OCI-LY7 (cell line): Measurements from ENCODE around the gene MUSK. TPM values are rescaled to one million over a fixed set of nuclear protein-coding genes. Genes with fewer than 3 reads are reported as not detected.
A peak's percentile ranks its signal among the peaks of the same experiment; 100 is the strongest.

Source experiments
- Bru-seq: library from RNA; stranded (reverse); fragments of 400-500 nt; gene quantifications from one replicate; lab custom pipeline; 2021; lab: Mats Ljungman, UMichigan
- BruChase-seq, 2 experiments: library from RNA; stranded (reverse); fragments of 400-500 nt; gene quantifications; one replicate each; lab custom pipeline; 2021; lab: Mats Ljungman, UMichigan
- BruUV-seq: library from RNA; stranded (reverse); fragments of 400-500 nt; replicated peaks from 2 replicates; lab custom pipeline; 2021; lab: Mats Ljungman, UMichigan
- CTCF ChIA-PET: fragments of 300-600 bp; sonication (Branson Sonifier 250); formaldehyde crosslinking; loops from one replicate; lab custom pipeline; 2022; ENCODE audit warnings: antibody characterized with exemption; ENCODE audit not compliant: unreplicated experiment; lab: Charles Lee
- POLR2A ChIA-PET: fragments of 300-600 bp; sonication (Branson Sonifier 250); formaldehyde crosslinking; loops from one replicate; lab custom pipeline; 2022; ENCODE audit warnings: antibody characterized with exemption; lab: Charles Lee
- DNase-seq: peaks from one replicate; pipeline ENCODE4 v3.0.0-alpha.2; 2015; ENCODE audit warnings: low spot score
- H2AFZ ChIP-seq: fragments of 200-600 bp; sonication (generic), shearing (Covaris generic); 2 replicates; pipeline ENCODE4 v1.6.1; 2014; ENCODE audit warnings: mild to moderate bottlenecking, antibody characterized with exemption, low read length, moderate library complexity
- H3K27ac ChIP-seq: fragments of 200-600 bp; sonication (generic); 2 replicates; pipeline ENCODE4 v1.5.1; 2014; ENCODE audit warnings: mixed run types, low read depth, mild to moderate bottlenecking, moderate library complexity, low read length, inconsistent platforms; ENCODE audit not compliant: poor library complexity, severe bottlenecking
- H3K36me3 ChIP-seq: fragments of 200-600 bp; sonication (generic); 2 replicates; pipeline ENCODE4 v1.6.1; 2014; ENCODE audit warnings: mild to moderate bottlenecking, antibody characterized with exemption, low read length, moderate library complexity, mixed read lengths; ENCODE audit not compliant: insufficient read depth
- H3K4me1 ChIP-seq: fragments of 200-600 bp; sonication (generic); 2 replicates; pipeline ENCODE4 v1.5.1; 2014; ENCODE audit warnings: mild to moderate bottlenecking, low read length; ENCODE audit not compliant: insufficient read depth, poor library complexity, severe bottlenecking
- H3K4me2 ChIP-seq: fragments of 200-600 bp; sonication (generic); 2 replicates; pipeline ENCODE4 v1.6.1; 2014; ENCODE audit warnings: mild to moderate bottlenecking, low read length
- H3K4me3 ChIP-seq: fragments of 200-600 bp; sonication (generic); 2 replicates; pipeline ENCODE4 v1.5.1; 2014; ENCODE audit warnings: mild to moderate bottlenecking, low read depth, low read length; ENCODE audit not compliant: poor library complexity, severe bottlenecking
- H3K79me2 ChIP-seq: fragments of 200-600 bp; sonication (generic); 2 replicates; pipeline ENCODE4 v1.6.1; 2016; ENCODE audit warnings: low read depth, mild to moderate bottlenecking, low read length, moderate library complexity, mixed read lengths; ENCODE audit not compliant: insufficient read depth
- H3K9me2 ChIP-seq: fragments of 200-600 bp; sonication (generic); 2 replicates; pipeline ENCODE4 v1.6.1; 2016; ENCODE audit warnings: mild to moderate bottlenecking, low read length, mixed read lengths; ENCODE audit not compliant: insufficient read depth
- H3K9me3 ChIP-seq: fragments of 200-600 bp; sonication (generic); 2 replicates; pipeline ENCODE4 v1.6.1; 2014; ENCODE audit warnings: mild to moderate bottlenecking, mixed run types, low read length, mixed read lengths
- H4K20me1 ChIP-seq: fragments of 200-600 bp; sonication (generic); 2 replicates; pipeline ENCODE4 v1.6.1; 2014; ENCODE audit warnings: mild to moderate bottlenecking, antibody characterized with exemption, low read length, moderate library complexity, mixed read lengths; ENCODE audit not compliant: insufficient read depth
- CTCF ChIP-seq: fragments of 200-600 bp; sonication (generic); conservative IDR thresholded peaks from 2 replicates; pipeline ENCODE4 v1.5.1; 2014; ENCODE audit warnings: mild to moderate bottlenecking, antibody characterized with exemption, low read length, moderate library complexity, mixed read lengths
- EZH2phosphoT487 ChIP-seq: fragments of 200-600 bp; sonication (generic); IDR thresholded peaks from 2 replicates; pipeline ENCODE4 v1.6.1; 2018; ENCODE audit warnings: low read depth, borderline replicate concordance, mild to moderate bottlenecking, mixed run types, antibody characterized with exemption, low read length, moderate library complexity, mixed read lengths
- intact Hi-C: fragments of 100-400 bp; cut with micrococcal nuclease; formaldehyde crosslinking; loops from one replicate; pipeline ENCODE4 v1.10.0; 2022; ENCODE audit not compliant: unreplicated experiment
- long read RNA-seq: library from polyadenylated mRNA; stranded (forward); transcript quantifications from one replicate; pipeline ENCODE4 v2.0.0, GENCODE V29; 2022
- total RNA-seq, 2 experiments: library from RNA; depleted of rRNA in 1 of 2; stranded (reverse); fragments of >200 nt in 1 of 2; shearing (Covaris generic) in 1 of 2; gene quantifications; 2 replicates each; pipeline ENCODE4 v1.2.3, GENCODE V29; 2014 to 2022

The MUSK gene
- total RNA-seq (2014; rRNA removed; shearing (Covaris generic)) (not detected in 2 replicates), total RNA-seq (2022) (not detected in 2 replicates), Bru-seq, nascent RNA (percentile 2 among the genes with signal in this experiment), BruChase-seq, experiment 1, labeled RNA remaining after a 6-hour chase (percentile 8 among the genes with signal in this experiment), BruChase-seq, experiment 2, labeled RNA remaining after a 2-hour chase (percentile 6 among the genes with signal in this experiment)
- long read RNA-seq, partial matches to known transcripts, result 0 of 1 reads
- long read RNA-seq, other reads (novel, unspliced or antisense), result 1 of 1 reads

GRCh38 chr9:110668570-110669167 lies at the start of gene MUSK:
Gene MUSK (plus strand): TSS chr9:110668791. CDS start chr9:110668905, 114 bp downstream.
- no peaks in the 10 kb centered on the region for H3K36me3 ChIP-seq
- no peaks in the 10 kb centered on the region for H4K20me1 ChIP-seq
- no peak within 1 kb of the TSS for H3K4me3 ChIP-seq
- no peaks in the 10 kb centered on the region for H3K79me2 ChIP-seq
- H3K4me2 ChIP-seq, result no peak within 1 kb of the TSS
- CTCF ChIA-PET, result no interaction called here
- H3K4me1 ChIP-seq, result no peaks in the 10 kb centered on the region
- H3K9me2 ChIP-seq, result no peaks in the 10 kb centered on the region
- BruUV-seq, result no TSS peak
- intact Hi-C loops, result no loop called here
- TF ChIP-seq EZH2phosphoT487 (no peak), CTCF (no peak)
- no peak for DNase-seq
- H3K9me3 ChIP-seq, result no peaks in the 10 kb centered on the region
- POLR2A ChIA-PET, result no interaction called here
- no peak within 1 kb of the TSS for H3K27ac ChIP-seq
- no peak within 1 kb of the TSS for H2AFZ ChIP-seq

GRCh38 chr9:110619831-110620230 lies 48.8 kb upstream of the MUSK start:
- H2AFZ ChIP-seq, result no peak overlapping the region
- intact Hi-C loops, result loop anchor here (2.0 to 10.0 kb wide), 4 partner anchors 193 to 1048 kb away; no protein-coding TSS in a partner anchor
- H3K79me2 ChIP-seq, result no peaks in the 10 kb centered on the region
- ChIA-PET POLR2A (no interaction called here), CTCF (no interaction called here)
- no peak for DNase-seq
- TF ChIP-seq CTCF (no peak), EZH2phosphoT487 (no peak)
- no peak overlapping the region for H3K4me3 ChIP-seq
- BruUV-seq, result no TSS peak
- no peaks in the 10 kb centered on the region for H3K9me2 ChIP-seq
- H3K27ac ChIP-seq, result no peak overlapping the region
- no peak overlapping the region for H3K4me2 ChIP-seq
- H4K20me1 ChIP-seq, result no peaks in the 10 kb centered on the region
- H3K36me3 ChIP-seq, result no peaks in the 10 kb centered on the region
- H3K9me3 ChIP-seq, result no peaks in the 10 kb centered on the region
- H3K4me1 ChIP-seq, result no peaks in the 10 kb centered on the region

GRCh38 chr9:110620726-110621125 lies 47.9 kb upstream of the MUSK start:
- Histone ChIP-seq H3K36me3 (no peaks in the 10 kb centered on the region), H3K79me2 (no peaks in the 10 kb centered on the region), H4K20me1 (no peaks in the 10 kb centered on the region), H3K4me3 (no peak overlapping the region), H3K9me3 (no peaks in the 10 kb centered on the region), H2AFZ (no peak overlapping the region), H3K4me2 (no peak overlapping the region), H3K27ac (no peak overlapping the region), H3K9me2 (no peaks in the 10 kb centered on the region), H3K4me1 (no peaks in the 10 kb centered on the region)
- no peak for DNase-seq
- intact Hi-C loops, result loop anchor here (2.0 to 10.0 kb wide), 4 partner anchors 193 to 1048 kb away; no protein-coding TSS in a partner anchor
- no peak for TF ChIP-seq EZH2phosphoT487
- TF ChIP-seq CTCF, result no peak
- BruUV-seq, result no TSS peak
- ChIA-PET POLR2A (no interaction called here), CTCF (no interaction called here)
